Endodermal cell (in vitro differentiated cells): ENCODE data around the gene MRPL14. TPM values are rescaled to one million over a fixed set of nuclear protein-coding genes. Genes with fewer than 3 reads are reported as not detected.

Source experiments
- DNase-seq: peaks from one replicate; pipeline ENCODE4 v3.0.0-alpha.2; 2017
- H3K27ac ChIP-seq: 2 replicates; pipeline ENCODE4 v1.5.1; 2013; ENCODE audit warnings: mild to moderate bottlenecking, low read depth, low read length, moderate library complexity
- H3K27me3 ChIP-seq: 2 replicates; pipeline ENCODE4 v1.6.1; 2013; ENCODE audit warnings: mild to moderate bottlenecking, low read length, moderate library complexity; ENCODE audit not compliant: insufficient read depth, control insufficient read depth, poor library complexity, severe bottlenecking
- H3K36me3 ChIP-seq: 2 replicates; pipeline ENCODE4 v1.7.0; 2013; ENCODE audit warnings: mild to moderate bottlenecking, low read length, moderate library complexity; ENCODE audit not compliant: control insufficient read depth, insufficient read depth
- H3K4me1 ChIP-seq: one replicate; pipeline ENCODE4 v1.7.0; 2013; ENCODE audit warnings: low read length; ENCODE audit not compliant: control insufficient read depth, insufficient read depth
- H3K4me3 ChIP-seq: 2 replicates; pipeline ENCODE4 v1.5.1; 2013; ENCODE audit warnings: mild to moderate bottlenecking, low read length, moderate library complexity
- H3K9ac ChIP-seq: 2 replicates; pipeline ENCODE4 v1.6.1; 2013; ENCODE audit warnings: mild to moderate bottlenecking, low read length, moderate library complexity; ENCODE audit not compliant: poor library complexity, severe bottlenecking; ENCODE audit errors: extremely low read depth
- H3K9me3 ChIP-seq: 2 replicates; pipeline ENCODE4 v1.6.1; 2013; ENCODE audit warnings: mild to moderate bottlenecking, low read length, moderate library complexity; ENCODE audit not compliant: control insufficient read depth
- H3K27ac Mint-ChIP-seq: 2 replicates; pipeline ENCODE4 v1.8.0; 2020; ENCODE audit warnings: mixed read lengths
- H3K27me3 Mint-ChIP-seq: 2 replicates; pipeline ENCODE4 v1.8.0; 2021; ENCODE audit warnings: mild to moderate bottlenecking, mixed read lengths; ENCODE audit not compliant: insufficient read depth
- H3K36me3 Mint-ChIP-seq: 2 replicates; pipeline ENCODE4 v1.8.0; 2020; ENCODE audit warnings: low read depth, mixed read lengths
- H3K4me1 Mint-ChIP-seq: 2 replicates; pipeline ENCODE4 v1.8.0; 2020; ENCODE audit warnings: mixed read lengths
- H3K4me3 Mint-ChIP-seq: 2 replicates; pipeline ENCODE4 v1.8.0; 2020; ENCODE audit warnings: mild to moderate bottlenecking, moderate library complexity, mixed read lengths
- H3K9me3 Mint-ChIP-seq: 2 replicates; pipeline ENCODE4 v1.8.0; 2020; ENCODE audit warnings: mild to moderate bottlenecking, mixed read lengths
- WGBS, 2 experiments: methylation state at CpG; one replicate each; pipeline versions ENCODE4 v1.1.5 to v1.1.7; 2013; ENCODE audit warnings: missing lambda C conversion rate in 2 of 2, mixed read lengths in 1 of 2; ENCODE audit not compliant: insufficient coverage in 1 of 2, insufficient read length in 1 of 2; 5-methylcytosine and 5-hydroxymethylcytosine counted together
- total RNA-seq, 2 donors: library from RNA; stranded (reverse); fragmentation: NEBNext Ultra II Directional in 1 of 2; extraction: Animal tissue kit (Norgen Biotek cat#: 25700) in 1 of 2; gene quantifications; 2 replicates in 1 of 2; 3 replicates in 1 of 2; pipeline ENCODE4 v1.2.1, GENCODE V29; 2021
- TF ChIP-seq, protein P1 (sequence below): fragments of 200-600 bp; sonication (generic); conservative IDR thresholded peaks from 2 replicates; pipeline ENCODE4 v1.5.0; 2021; ENCODE audit warnings: antibody characterized with exemption, mild to moderate bottlenecking

Gene MRPL14
- total RNA-seq, 2 donors from 2014 or later, result 66.5 to 69.6 TPM

DNA sequence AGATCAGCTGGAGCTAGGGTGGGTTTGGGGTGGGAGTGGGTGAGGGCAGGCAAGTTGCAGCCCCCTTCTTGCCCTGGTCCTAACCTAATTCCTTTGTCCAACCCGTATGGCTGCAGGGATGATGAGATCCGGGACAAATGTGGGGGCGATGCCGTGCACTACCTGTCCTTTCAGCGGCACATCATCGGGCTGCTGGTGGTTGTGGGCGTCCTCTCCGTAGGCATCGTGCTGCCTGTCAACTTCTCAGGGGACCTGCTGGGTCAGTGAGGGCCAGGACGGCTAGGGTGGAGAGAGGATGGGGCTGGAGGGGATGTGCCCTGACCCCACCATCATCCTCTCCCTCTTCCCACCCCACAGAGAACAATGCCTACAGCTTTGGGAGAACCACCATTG is 12.1 kb upstream of the MRPL14 start:
- Mint-ChIP-seq H3K4me3 (no peak overlapping the region), H3K27ac (no peak overlapping the region), H3K9me3 (no peaks in the 10 kb centered on the region), H3K36me3 (peaks cover 69% of the 10 kb centered on the region), H3K4me1 (peaks cover 2% of the 10 kb centered on the region), H3K27me3 (no peaks in the 10 kb centered on the region)
- WGBS, 2 experiments, result 91% methylated on average over 10 of the region's 10 CpGs; no CpG with 5 or more reads in 1 of the 2 experiments
- no peak for DNase-seq
- Histone ChIP-seq H3K36me3 (peaks cover 46% of the 10 kb centered on the region), H3K4me1 (no peaks in the 10 kb centered on the region), H3K27ac (no peak overlapping the region), H3K9me3 (no peaks in the 10 kb centered on the region), H3K27me3 (no peaks in the 10 kb centered on the region), H3K9ac (no peak overlapping the region), H3K4me3 (no peak overlapping the region)
- TF ChIP-seq, protein P1, sequence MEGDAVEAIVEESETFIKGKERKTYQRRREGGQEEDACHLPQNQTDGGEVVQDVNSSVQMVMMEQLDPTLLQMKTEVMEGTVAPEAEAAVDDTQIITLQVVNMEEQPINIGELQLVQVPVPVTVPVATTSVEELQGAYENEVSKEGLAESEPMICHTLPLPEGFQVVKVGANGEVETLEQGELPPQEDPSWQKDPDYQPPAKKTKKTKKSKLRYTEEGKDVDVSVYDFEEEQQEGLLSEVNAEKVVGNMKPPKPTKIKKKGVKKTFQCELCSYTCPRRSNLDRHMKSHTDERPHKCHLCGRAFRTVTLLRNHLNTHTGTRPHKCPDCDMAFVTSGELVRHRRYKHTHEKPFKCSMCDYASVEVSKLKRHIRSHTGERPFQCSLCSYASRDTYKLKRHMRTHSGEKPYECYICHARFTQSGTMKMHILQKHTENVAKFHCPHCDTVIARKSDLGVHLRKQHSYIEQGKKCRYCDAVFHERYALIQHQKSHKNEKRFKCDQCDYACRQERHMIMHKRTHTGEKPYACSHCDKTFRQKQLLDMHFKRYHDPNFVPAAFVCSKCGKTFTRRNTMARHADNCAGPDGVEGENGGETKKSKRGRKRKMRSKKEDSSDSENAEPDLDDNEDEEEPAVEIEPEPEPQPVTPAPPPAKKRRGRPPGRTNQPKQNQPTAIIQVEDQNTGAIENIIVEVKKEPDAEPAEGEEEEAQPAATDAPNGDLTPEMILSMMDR, result no peak

DNA sequence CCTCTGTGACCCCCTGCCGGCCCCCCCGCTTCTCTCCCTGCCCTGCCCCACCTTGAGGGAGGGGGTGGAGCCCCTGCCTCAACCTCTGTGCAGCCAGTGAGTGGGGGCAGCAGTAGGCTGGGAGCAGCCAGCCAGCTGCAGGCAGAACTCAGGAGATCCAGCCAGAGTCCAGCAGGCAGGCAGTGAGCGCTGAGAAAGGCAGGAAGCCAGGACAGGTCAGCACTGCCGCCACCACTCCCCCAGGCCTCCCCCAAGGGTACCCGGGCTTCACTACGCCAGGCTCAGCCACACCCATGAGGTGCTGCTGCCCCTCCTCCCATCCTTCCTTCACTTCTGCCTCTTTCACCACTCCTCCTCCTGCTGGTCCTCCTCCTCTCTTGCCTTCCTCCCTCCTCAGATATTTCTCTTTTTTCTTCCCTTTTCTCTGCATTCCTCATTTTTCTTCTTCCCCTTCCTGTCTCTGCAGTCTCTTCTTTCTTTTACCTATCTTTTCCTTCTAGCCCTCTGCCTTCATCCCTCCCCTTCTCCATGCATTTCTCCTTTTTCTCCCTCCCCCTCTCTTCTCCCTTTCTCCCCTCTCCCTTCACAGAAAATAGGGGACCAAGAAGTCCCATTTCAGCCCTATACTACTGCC is 11.6 kb upstream of the MRPL14 start:
- WGBS, 2 experiments, result 71 to 89% methylated on average over 3 to 6 of the region's 6 CpGs
- no peaks in the 10 kb centered on the region for H3K9me3 ChIP-seq
- Mint-ChIP-seq H3K36me3 (peaks cover 64% of the 10 kb centered on the region), H3K4me1 (peaks cover 6% of the 10 kb centered on the region), H3K9me3 (no peaks in the 10 kb centered on the region), H3K27me3 (no peaks in the 10 kb centered on the region), H3K27ac (no peak overlapping the region), H3K4me3 (no peak overlapping the region)
- no peak for DNase-seq
- H3K4me1 ChIP-seq, result no peaks in the 10 kb centered on the region
- H3K4me3 ChIP-seq, result no peak overlapping the region
- peaks cover 40% of the 10 kb centered on the region for H3K36me3 ChIP-seq
- H3K9ac ChIP-seq, result no peak overlapping the region
- no peaks in the 10 kb centered on the region for H3K27me3 ChIP-seq
- TF ChIP-seq, protein P1, result no peak
- no peak overlapping the region for H3K27ac ChIP-seq

DNA sequence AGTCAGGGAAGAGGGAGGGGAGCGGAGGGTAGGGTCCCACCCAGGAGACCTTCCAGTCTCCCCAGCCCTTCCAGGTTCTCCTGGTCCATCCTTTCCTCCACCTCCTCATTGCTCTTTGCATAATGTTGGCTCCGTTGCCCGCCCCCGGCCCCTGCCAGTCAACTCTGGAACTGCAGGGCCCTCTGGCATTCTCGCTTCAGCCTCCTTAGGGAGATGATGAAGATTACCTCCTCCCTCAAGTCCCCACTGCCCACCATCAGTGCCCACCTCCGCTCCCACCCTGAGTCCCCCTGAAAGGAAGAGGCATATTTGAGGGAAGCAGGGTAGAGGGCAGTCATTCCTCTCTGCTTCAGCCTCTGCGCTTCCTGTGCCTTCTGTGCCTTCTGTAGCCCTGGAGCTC is 8.6 kb upstream of the MRPL14 start:
- Histone ChIP-seq H3K27ac (no peak overlapping the region), H3K4me1 (no peaks in the 10 kb centered on the region), H3K36me3 (peaks cover 17% of the 10 kb centered on the region), H3K4me3 (no peak overlapping the region), H3K27me3 (no peaks in the 10 kb centered on the region), H3K9me3 (no peaks in the 10 kb centered on the region), H3K9ac (no peak overlapping the region)
- no peaks in the 10 kb centered on the region for H3K27me3 Mint-ChIP-seq
- no peaks in the 10 kb centered on the region for H3K9me3 Mint-ChIP-seq
- H3K4me1 Mint-ChIP-seq, result peaks cover 19% of the 10 kb centered on the region
- TF ChIP-seq, protein P1, result peak; percentile 52
- no peak for DNase-seq
- H3K36me3 Mint-ChIP-seq, result peaks cover 40% of the 10 kb centered on the region
- no peak overlapping the region for H3K4me3 Mint-ChIP-seq
- no peak overlapping the region for H3K27ac Mint-ChIP-seq
- 71 to 85% methylated on average over 1 to 6 of the region's 7 CpGs for WGBS, 2 experiments
